Right ventricle myocardium superior (tissue), 1 donor: ENCODE results near the gene CERS3. TPM values are rescaled to one million over a fixed set of nuclear protein-coding genes. Genes with fewer than 3 reads are reported as not detected.

Source experiments
- ATAC-seq: fragments of 200-7000 bp; cut with Tn5 transposase; one replicate; pipeline ENCODE4 v1.9.1; 2020; ENCODE audit warnings: mild to moderate bottlenecking; ENCODE audit not compliant: poor library complexity
- DNase-seq: peaks from one replicate; pipeline ENCODE4 v3.0.0-alpha.2; 2020
- intact Hi-C: fragments of 100-400 bp; cut with DNase I; formaldehyde crosslinking; loops from one replicate; pipeline ENCODE4 v1.11.2; 2022
- long read RNA-seq: library from polyadenylated mRNA; unstranded; transcript quantifications from one replicate; pipeline ENCODE4 v2.0.0, GENCODE V29; 2021
- total RNA-seq: library from RNA; stranded (reverse); fragmentation: NEBNext Ultra II Directional; extraction: Animal tissue kit (Norgen Biotek cat#: 25700); gene quantifications from one replicate; pipeline ENCODE4 v1.2.1, GENCODE V29; 2021
- donor health status: DM: no; HTN: yes; CAD: no; lungs with severe emphysema.

CERS3 gene
- total RNA-seq: not detected
- long read RNA-seq: 0 reads

GRCh38 chr15:100528833-100529428 lies at the start of gene CERS3:
Gene CERS3, minus strand, starts transcription at chr15:100528950. Its CDS starts 27,101 bp downstream, at chr15:100501849.
- ATAC-seq (no peak), DNase-seq (no peak)
- intact Hi-C loops: no loop called here

GRCh38 chr15:100573526-100573925 lies 44.8 kb upstream of the CERS3 start:
- intact Hi-C loops: loop anchor here (5.0 kb wide), 2 partner anchors 221 to 641 kb away; no protein-coding TSS in a partner anchor
- ATAC-seq (no peak), DNase-seq (no peak)

- no peak for DNase-seq
- intact Hi-C loops: loop anchor here (5.0 kb wide), 2 partner anchors 220 to 640 kb away; no protein-coding TSS in a partner anchor
- no peak for ATAC-seq
Observed at GRCh38 chr15:100572362-100572983, 43.7 kb upstream of the CERS3 start.

- no peak for DNase-seq
- ATAC-seq: no peak
- intact Hi-C loops: loop anchor here (5.0 kb wide), 2 partner anchors 219 to 639 kb away; no protein-coding TSS in a partner anchor
Observed at GRCh38 chr15:100571592-100572167, 42.9 kb upstream of the CERS3 start.

GRCh38 chr15:100570735-100571313 lies 42.1 kb upstream of the CERS3 start:
- DNase-seq (no peak), ATAC-seq (no peak)
- intact Hi-C loops: loop anchor here (5.0 kb wide), 2 partner anchors 219 to 639 kb away; no protein-coding TSS in a partner anchor

GRCh38 chr15:100570275-100570674 lies 41.5 kb upstream of the CERS3 start:
- no peak for DNase-seq
- intact Hi-C loops: loop anchor here (5.0 kb wide), 2 partner anchors 218 to 638 kb away; no protein-coding TSS in a partner anchor
- no peak for ATAC-seq

GRCh38 chr15:100569391-100569790 lies 40.6 kb upstream of the CERS3 start:
- intact Hi-C loops: no loop called here
- DNase-seq (no peak), ATAC-seq (no peak)

GRCh38 chr15:100566850-100567628 lies 38.3 kb upstream of the CERS3 start:
- ATAC-seq (no peak), DNase-seq (no peak)
- intact Hi-C loops: no loop called here

GRCh38 chr15:100565591-100565990 lies 36.8 kb upstream of the CERS3 start:
- DNase-seq: no peak
- intact Hi-C loops: no loop called here

GRCh38 chr15:100560323-100560722 lies 31.6 kb upstream of the CERS3 start:
- DNase-seq (no peak), ATAC-seq (no peak)
- intact Hi-C loops: no loop called here

More at GRCh38 chr15:100565591-100565990, 36.8 kb upstream of the CERS3 start:
- ATAC-seq: no peak

- intact Hi-C loops: no loop called here
- ATAC-seq (peak; percentile 67), DNase-seq (peak; percentile 50)
Observed at GRCh38 chr15:100559330-100559729, 30.6 kb upstream of the CERS3 start.

GRCh38 chr15:100558771-100559254 lies 30.1 kb upstream of the CERS3 start:
- ATAC-seq: no peak
- DNase-seq: no peak
- intact Hi-C loops: no loop called here

- intact Hi-C loops: no loop called here
- peak; percentile 44 for DNase-seq
- ATAC-seq: no peak
Observed at GRCh38 chr15:100553468-100553867, 24.7 kb upstream of the CERS3 start.

- no peak for DNase-seq
- intact Hi-C loops: no loop called here
- ATAC-seq: no peak
Observed at GRCh38 chr15:100547961-100548360, 19.2 kb upstream of the CERS3 start.

- ATAC-seq (no peak), DNase-seq (no peak)
- intact Hi-C loops: no loop called here
Observed at GRCh38 chr15:100544946-100545345, 16.2 kb upstream of the CERS3 start.

GRCh38 chr15:100544338-100544841 lies 15.6 kb upstream of the CERS3 start:
- ATAC-seq (peak; percentile 29), DNase-seq (no peak)
- intact Hi-C loops: no loop called here

GRCh38 chr15:100542290-100542689 lies 13.5 kb upstream of the CERS3 start:
- ATAC-seq (no peak), DNase-seq (no peak)
- intact Hi-C loops: no loop called here

GRCh38 chr15:100537331-100537730 lies 8.6 kb upstream of the CERS3 start:
- intact Hi-C loops: no loop called here
- ATAC-seq: no peak

More at GRCh38 chr15:100537331-100537730, 8.6 kb upstream of the CERS3 start:
- DNase-seq: no peak
